ENCODE data around the gene SLC1A3. TPM values are rescaled to one million over a fixed set of nuclear protein-coding genes. Genes with fewer than 3 reads are reported as not detected.

SLC1A3 gene
- total RNA-seq, 4 donors from 2014 or later = 11.3 to 26.5 (median 21.2) TPM

GRCh38 chr5:36690041-36690961 is 83.9 kb downstream of the SLC1A3 start:
- WGBS = 6% methylated on average over 41 of the region's 50 CpGs
- intact Hi-C loops (cut with DNase I) = loop anchor here (5.0 kb wide), 1 partner anchor 183 kb away; no protein-coding TSS in a partner anchor
- Histone ChIP-seq H3K4me3 (peak overlapping the region; percentile 61 to 66 (median 64)), H3K36me3 (peaks cover 0 to 5% (median 0%) of the 10 kb centered on the region in 4 donors), H3K27ac (replicated peaks in 1 of 4) (peak overlapping the region; percentile 62 to 81 (median 76)), H3K4me1 (peaks cover 20 to 39% (median 34%) of the 10 kb centered on the region in 4 donors), H3K9me3 (no peaks in the 10 kb centered on the region), H3K27me3 (no peaks in the 10 kb centered on the region)
- peak; percentile 95 for DNase-seq (ENCODE audit: extremely low spot score)
- peak in 1 of 2 donors; percentile 35 for TF ChIP-seq POLR2AphosphoS5 (IDR thresholded peaks at IDR 0.05)
- TF ChIP-seq CTCF (IDR thresholded peaks at IDR 0.05) = peak; percentile 69 to 83 (median 72)
- no peak for TF ChIP-seq EP300 (IDR thresholded peaks at IDR 0.05)

- no peak for TF ChIP-seq POLR2A (IDR thresholded peaks at IDR 0.05; ENCODE audit: low read depth)
- TF ChIP-seq EP300 (IDR thresholded peaks at IDR 0.05) = no peak
- TF ChIP-seq CTCF (IDR thresholded peaks at IDR 0.05) = no peak
- TF ChIP-seq POLR2AphosphoS5 (IDR thresholded peaks at IDR 0.05) = no peak
- Histone ChIP-seq H3K4me3 (no peak overlapping the region), H3K27ac (replicated peaks in 1 of 4) (peak overlapping the region in 3 of 4 donors; percentile 3 to 25 (median 17)), H3K9me3 (no peaks in the 10 kb centered on the region), H3K4me1 (peaks cover 20 to 39% (median 34%) of the 10 kb centered on the region in 4 donors), H3K27me3 (no peaks in the 10 kb centered on the region), H3K36me3 (peaks cover 0 to 5% (median 0%) of the 10 kb centered on the region in 4 donors)
- intact Hi-C loops (cut with DNase I) = loop anchor here (5.0 kb wide), 1 partner anchor 184 kb away; no protein-coding TSS in a partner anchor
- DNase-seq (ENCODE audit: extremely low spot score) = no peak
Measured at GRCh38 chr5:36691226-36691625, 84.8 kb downstream of the SLC1A3 start.

- TF ChIP-seq POLR2A (IDR thresholded peaks at IDR 0.05; ENCODE audit: low read depth) (no peak), POLR2AphosphoS5 (IDR thresholded peaks at IDR 0.05) (no peak), EP300 (IDR thresholded peaks at IDR 0.05) (no peak), CTCF (IDR thresholded peaks at IDR 0.05) (no peak)
- WGBS = 59% methylated on average over 5 of the region's 5 CpGs
- no peaks in the 10 kb centered on the region for H3K27me3 ChIP-seq
Measured at GRCh38 chr5:36691696-36692371, 85.4 kb downstream of the SLC1A3 start.

GRCh38 chr5:36692791-36693763 is 86.7 kb downstream of the SLC1A3 start:
- intact Hi-C loops (cut with DNase I) = loop anchor here (2.0 to 5.0 kb wide), 2 partner anchors 186 to 276 kb away; no protein-coding TSS in a partner anchor

More at GRCh38 chr5:36691696-36692371, 85.4 kb downstream of the SLC1A3 start:
- H3K4me1 ChIP-seq = peaks cover 20 to 39% (median 34%) of the 10 kb centered on the region in 4 donors
- intact Hi-C loops (cut with DNase I) = loop anchor here (2.0 to 5.0 kb wide), 2 partner anchors 185 to 275 kb away; no protein-coding TSS in a partner anchor
- peak overlapping the region; percentile 3 to 37 (median 21) for H3K27ac ChIP-seq (replicated peaks in 1 of 4)
- peaks cover 0 to 2% (median 0%) of the 10 kb centered on the region in 4 donors for H3K36me3 ChIP-seq
- DNase-seq (ENCODE audit: extremely low spot score) = no peak
- H3K4me3 ChIP-seq = no peak overlapping the region
- no peaks in the 10 kb centered on the region for H3K9me3 ChIP-seq

More at GRCh38 chr5:36692791-36693763, 86.7 kb downstream of the SLC1A3 start:
- Histone ChIP-seq H3K9me3 (no peaks in the 10 kb centered on the region), H3K27ac (replicated peaks in 1 of 4) (peak overlapping the region in 1 of 4 donors; percentile 5), H3K27me3 (no peaks in the 10 kb centered on the region), H3K36me3 (no peaks in the 10 kb centered on the region), H3K4me3 (peak overlapping the region; percentile 19 to 38 (median 28)), H3K4me1 (peaks cover 20 to 39% (median 34%) of the 10 kb centered on the region in 4 donors)
- DNase-seq (ENCODE audit: extremely low spot score) = no peak
- no peak for TF ChIP-seq POLR2A (IDR thresholded peaks at IDR 0.05; ENCODE audit: low read depth)
- TF ChIP-seq CTCF (IDR thresholded peaks at IDR 0.05) = peak; percentile 50 to 73 (median 60)
- TF ChIP-seq POLR2AphosphoS5 (IDR thresholded peaks at IDR 0.05) = peak in 1 of 2 donors; percentile 19
- TF ChIP-seq EP300 (IDR thresholded peaks at IDR 0.05) = no peak
- 53% methylated on average over 28 of the region's 44 CpGs for WGBS
